ENCODE data around the gene BNC2.
A peak's percentile ranks its signal among the peaks of the same experiment; 100 is the strongest.

Gene BNC2

DNA sequence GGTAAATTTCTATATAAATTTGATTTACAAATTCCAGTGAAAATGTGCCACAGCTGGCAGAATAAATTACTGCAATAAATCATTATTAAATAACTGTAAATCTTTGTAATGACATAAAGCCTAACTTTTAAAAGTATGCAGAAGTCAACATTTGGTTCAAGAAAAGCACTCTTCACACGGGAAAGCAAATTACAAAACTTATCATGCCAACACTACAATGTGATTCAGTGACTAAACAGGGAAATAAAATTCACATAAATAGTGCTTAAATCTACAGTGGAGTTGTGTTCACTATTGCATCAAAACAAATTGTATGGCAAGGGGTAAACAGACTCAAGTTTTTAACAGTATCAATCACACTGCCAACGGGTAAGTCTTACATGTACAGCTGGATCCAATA lies 117.2 kb downstream of the BNC2 start:
- no peak for DNase-seq

DNA sequence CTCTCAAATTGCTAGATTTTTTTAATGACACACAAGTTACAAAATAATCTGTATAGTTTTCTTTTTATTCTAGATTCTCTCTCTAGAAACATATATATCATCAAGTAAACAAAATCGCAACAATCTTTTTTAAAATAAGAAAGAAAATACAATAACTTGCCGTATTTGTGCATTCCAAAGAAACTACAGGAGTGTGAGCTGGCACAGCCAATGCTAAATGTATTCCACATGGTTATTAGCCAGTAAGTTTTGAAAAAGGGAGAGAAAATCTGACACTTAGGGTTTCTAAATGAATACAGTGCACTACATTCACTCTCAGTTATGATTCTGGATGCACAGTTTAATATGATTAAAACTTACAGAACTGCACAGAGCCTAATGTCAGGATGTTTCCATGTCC lies 117.9 kb downstream of the BNC2 start:
- peak; percentile 7 for DNase-seq

DNA sequence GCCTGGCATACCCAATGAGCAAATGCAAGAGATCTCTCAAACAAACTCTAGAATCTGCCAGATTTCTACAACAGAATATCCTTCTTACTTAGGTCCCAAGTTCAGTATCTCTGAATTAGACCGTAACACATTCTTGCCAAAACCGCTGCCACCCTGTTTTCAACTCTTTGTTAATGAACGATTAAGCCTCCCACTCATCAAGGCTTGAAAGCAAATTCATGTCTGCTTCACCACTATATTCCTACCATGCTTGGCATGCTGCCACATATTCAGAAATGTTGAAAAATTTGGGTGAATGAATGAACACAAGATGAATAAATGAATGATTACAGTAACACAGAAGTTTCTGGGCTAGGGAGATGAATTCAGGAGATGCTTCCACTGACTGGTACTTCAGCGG lies 119.9 kb downstream of the BNC2 start:
- DNase-seq: no peak

DNA sequence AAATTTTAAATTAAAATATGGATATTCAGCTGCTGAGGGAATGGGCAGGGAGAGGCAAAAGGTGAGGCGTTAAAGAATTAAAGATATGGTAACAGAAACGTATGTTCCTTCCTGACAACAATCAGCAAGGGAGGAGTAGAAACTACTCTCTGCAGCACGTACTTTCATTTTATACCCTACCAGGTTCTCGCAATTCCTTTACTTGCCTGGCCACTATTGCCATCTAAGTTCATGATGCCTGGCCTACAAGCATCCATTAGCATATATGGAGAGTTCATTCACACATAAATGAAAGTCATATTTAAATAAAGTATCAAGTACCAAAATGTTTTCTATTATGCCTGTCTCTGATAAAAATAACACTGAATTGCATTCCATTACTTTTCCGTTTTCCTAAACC lies 125.1 kb downstream of the BNC2 start:
- no peak for DNase-seq

DNA sequence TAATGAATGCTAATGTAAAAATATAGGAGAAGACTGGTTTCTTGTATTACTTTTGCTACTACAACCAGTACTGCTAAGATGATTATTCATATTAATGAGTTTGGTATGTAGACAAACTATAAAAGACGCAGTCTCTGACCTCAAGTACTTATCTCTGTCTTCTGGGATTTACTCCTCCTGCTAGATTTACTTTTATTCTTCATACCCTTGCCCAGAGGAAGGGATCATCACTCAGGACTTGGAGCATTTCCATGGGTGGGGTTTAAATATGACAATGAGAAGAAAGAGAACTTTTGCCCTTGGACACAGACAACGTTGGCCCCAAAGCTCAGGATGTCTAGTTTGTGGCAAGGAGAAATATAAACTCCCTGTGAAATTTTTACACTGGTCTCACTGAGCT lies 126.1 kb downstream of the BNC2 start:
- peak; percentile 30 for DNase-seq

DNA sequence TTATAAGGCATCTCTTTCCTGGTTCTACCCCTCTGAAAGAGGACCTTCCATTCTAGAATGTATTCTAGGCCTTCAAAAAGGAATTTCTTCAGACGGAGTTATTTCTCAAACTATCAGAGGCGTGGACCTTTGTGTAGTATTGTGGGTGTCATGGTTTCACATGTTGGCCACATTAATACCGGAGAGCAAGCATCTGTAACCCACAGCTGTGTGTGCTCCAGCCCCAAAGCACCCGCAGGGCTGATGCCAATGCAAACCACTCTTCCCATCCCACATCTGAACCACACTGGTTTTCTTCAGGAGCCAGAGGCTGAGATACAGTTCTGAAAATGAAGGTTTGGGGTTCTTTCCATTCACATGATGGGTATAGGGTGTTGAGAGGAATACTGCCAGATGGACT lies 127.1 kb downstream of the BNC2 start:
- no peak for DNase-seq

DNA sequence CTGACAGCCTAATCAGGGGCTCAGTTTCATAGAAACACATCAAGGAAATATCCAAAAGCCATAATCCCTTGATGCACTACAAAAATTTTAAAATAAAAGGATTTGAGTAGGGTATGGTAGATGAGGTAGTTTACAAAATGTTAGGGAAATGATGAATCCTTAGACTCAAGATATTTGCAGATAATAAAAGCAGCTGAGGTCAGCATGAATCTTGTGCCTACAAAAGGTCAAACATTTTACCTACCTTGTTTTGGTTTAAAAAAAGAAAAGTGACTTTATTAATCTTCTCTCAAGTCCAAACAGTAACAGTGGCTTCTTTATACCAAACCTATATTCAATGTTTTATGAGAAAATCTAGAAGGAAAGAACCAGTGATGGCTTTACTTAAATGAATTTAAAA lies 135.5 kb downstream of the BNC2 start:
- no peak for DNase-seq

DNA sequence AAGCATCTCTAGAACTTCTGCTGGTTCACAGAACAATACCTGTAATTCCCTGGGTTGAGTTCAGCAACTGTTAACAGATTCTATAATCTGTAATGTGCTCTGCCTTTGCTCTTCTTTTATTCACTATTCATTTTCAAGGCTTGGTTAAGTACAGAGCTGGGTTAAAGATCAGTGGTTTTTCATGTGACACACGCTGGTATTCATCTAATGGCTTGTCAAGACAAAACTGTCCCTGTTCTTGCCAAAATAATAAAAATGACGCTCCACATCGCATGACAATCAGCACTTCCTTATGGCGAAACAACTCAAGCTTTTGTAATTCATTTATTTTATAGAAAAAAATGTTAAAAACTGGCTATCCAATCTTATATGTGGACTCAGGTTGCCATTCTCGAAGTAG lies 137.9 kb downstream of the BNC2 start:
- no peak for DNase-seq

DNA sequence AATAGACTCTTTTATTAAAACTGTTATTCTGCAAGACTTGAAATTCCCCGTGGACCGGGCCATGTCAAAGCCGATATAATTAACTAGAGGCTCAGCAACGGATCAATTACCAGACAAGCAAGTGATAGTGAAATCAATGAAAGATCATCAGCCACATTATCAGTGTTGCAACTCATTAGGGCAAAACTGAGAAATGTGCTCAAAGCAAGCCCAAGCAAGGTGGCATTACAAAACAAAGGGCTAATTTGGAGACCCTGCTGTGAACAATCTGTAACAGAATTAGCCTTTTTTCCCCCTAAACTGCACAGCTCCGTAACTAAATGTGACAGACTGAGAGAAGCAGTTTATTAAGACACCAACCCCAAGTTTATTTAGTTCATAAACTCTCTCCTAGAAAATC lies 140.3 kb downstream of the BNC2 start:
- DNase-seq: no peak

DNA sequence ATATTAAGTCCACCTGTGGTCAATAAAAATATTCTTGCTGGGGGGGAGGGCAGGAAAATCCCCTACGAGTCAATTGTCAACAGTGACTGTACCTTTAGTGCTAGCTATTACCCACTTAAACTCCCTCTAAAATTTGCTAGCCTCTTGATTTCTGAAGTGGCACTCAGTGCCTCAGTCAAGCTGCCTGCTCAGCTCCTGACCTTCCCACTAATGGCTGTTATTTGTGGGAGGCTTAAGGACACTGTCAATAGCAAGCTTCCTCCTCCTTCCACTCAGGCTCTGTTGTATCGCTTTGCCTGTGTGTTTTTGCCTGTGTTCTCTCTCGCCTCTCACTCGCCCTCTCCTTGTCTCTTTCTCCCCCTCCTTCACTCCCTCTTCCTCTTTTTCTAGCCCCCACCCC lies 140.8 kb downstream of the BNC2 start:
- no peak for DNase-seq

DNA sequence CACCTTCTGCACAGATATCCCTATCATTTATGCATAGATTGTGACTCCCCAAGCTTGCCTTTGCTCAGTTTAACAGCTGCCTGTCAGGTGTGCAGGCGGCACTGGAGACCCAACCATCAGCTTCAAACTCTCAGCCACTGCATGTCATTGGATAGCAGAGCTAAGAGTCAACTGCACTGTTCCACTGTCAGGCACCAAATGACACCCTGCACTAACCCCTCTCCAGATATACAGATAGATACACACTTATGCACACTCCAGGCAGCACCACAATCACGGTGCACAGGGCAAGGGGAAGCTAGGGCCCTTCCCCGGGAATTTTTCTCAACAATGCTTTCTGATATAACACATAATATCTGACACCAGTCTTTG lies 142.3 kb downstream of the BNC2 start:
- no peak for DNase-seq

DNA sequence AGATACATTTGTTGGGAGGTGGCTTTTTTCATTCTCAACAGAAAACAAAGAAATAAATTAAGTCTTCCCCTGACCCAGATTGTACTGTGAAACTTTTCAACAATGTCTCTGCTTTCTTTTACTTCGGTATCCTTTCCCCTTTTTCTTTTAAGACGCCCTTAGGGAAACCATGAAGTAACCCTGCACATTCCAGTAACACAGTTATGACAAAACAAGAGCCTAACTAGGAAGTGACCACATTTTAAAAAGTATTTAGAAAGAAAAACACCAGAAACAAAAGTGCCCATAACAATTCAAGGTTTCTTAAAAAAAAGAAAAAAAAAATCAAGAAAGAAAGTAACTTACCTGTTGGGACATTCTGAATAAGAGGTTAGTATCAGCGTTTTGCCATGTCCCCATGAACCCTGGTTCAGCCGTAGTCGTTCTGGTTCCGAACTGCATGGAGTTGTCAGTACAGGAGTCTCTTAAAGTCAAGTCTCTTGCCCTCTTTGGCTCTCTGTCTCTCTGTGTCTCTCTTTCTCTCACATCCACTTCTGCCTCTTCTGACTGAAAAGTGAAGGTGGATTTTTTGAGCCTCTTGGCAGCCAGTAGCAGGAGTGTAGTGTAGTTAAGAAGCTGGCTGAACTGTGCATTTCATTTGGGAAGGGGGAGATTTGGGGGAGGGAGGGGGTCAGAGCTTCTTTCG lies 142.9 kb downstream of the BNC2 start:
- DNase-seq: peak; percentile 18

DNA sequence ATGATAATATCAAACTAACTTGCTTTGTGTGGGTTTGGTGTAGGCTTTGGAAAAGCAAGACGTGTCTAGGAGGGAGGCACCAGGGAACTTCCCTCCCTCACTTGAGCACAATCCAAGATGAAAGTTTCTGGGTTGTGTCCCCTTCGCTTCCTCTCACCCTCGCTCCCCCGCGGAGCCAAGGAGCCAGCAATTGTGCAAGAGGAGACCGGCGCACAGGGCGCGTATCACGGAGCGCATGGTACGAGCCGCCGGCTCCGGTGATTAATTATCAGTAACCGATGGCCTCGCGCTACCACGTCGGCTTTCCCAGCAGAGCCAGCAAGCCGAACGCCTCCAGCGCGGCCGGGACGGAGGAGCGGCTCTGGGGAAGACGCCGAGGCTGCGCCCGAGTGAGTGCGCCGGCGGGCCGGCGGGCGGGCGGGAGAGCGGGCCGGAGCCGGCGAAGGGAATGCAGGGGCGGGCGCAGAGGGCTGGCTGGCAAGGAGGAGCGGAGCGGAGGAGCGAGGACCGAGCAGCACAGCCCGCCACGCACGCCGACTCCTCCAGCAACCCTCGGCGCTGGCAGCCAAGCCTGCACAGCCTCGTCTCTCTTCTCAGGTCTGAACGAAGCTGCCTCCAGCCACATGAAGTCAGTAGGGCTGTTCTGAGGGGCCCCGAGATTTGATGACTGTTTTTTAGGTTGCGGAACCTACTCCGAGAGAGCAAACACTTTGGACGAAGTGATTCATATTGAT lies 143.6 kb downstream of the BNC2 start:
- DNase-seq: peak; percentile 90

DNA sequence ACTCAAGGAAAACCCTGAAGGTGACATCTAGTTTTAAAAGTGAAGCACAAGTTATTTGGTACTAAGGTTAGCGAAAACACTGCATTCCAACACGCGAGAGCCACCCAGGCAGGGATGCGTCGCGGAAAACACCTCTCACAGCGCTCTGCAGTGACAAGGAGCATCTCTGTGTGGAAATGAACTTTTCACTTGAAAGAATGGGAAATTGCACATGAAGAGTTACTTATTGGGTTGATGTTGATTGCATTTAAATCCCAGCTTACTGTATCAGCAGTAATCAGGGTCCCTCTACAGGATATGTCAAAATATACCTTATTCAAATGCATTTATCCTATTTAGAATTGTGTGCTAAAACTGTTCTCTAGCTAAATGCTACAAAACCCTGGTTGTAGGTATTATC lies 144.4 kb downstream of the BNC2 start:
- peak; percentile 47 for DNase-seq

DNA sequence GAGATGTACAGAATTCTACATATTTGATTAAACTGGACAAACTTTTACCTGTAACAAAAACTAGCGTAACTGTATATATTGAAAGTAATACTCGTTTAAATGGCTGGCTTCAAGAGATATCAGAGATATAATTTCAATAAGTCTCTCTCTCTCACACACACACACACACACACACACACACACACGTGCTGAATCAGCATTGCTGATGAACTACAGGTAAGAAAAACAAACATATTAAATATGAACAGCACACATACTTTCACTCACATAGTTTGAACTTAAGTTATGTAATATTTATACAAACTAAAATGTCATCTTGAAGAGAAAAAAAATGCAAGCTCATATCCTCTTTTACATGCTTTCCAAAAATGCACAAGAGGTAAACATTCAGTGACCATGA lies 145.4 kb downstream of the BNC2 start:
- no peak for DNase-seq

DNA sequence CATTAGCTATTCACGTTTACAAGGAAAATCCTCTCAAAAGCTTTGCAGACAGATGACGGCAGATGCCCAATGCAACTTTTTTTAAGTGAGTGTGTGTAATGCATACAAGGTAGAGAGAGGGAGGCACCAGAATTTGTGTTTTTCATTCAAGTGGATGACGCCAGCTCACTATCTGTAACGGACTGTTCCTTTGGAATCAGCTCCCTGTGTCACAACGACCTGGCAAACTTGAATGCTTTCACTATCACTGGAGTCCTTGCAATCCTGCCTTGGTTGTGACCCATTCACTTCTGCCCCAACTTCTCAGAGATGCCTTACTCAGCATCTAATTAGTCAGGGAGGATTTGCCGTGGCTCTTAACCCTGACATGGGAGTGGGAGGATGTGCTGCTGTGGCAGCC lies 148.5 kb downstream of the BNC2 start:
- DNase-seq: peak; percentile 72

DNA sequence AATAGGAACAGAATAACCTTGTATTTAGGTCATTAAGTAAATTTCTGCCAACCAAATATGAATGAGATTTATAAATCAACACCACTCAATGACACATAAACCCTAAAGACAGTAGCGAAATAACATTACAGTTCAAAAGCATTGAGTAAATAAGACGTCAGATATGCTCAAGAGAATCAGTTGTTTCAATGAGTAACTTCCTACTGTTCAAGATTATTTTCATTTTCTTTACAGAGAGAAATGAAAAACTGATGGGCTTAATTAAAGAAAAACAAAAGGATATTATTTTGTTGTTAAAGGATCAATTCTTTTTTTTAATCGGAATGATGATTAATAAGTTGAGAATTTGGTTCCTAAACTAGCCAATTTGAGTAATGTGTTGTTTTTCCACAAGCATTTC lies 150.1 kb downstream of the BNC2 start:
- DNase-seq: no peak

DNA sequence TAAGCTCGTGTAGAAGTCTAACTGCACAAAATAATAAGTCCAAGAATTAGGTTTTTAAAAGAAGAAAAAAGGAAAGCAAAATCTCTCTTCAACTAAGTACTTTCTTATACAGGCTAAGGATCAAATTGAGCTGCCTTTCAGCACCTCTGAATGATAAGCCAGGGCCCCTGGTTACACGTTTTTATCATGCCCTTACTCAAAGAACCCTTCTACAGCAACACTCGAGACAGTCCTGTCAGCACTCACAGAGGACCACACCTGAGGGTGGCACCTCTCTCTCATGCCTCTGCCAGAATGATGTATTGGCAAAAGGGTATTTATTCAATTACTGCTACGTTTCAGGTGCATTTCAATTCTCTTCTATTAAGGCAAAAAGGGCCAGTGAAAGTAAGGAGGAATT lies 150.5 kb downstream of the BNC2 start:
- no peak for DNase-seq

DNA sequence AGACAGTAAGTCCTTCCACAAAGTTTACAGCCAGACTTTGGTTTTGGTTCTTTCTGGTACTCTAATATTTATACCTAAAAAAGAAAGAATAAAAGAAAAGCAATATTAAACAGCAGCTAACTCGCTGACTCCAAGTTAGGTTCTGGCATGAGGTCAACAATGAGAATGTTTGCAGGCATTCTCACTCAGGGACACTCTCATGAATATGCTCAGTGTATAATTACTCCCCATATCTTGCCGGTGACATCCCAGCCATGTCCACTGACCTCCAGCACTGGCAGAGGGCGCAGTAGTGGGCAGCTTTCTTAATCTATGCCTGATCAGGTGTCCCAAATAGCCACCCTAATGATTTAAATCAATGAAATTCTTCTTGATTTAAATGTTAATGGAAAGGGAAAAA lies 151.5 kb downstream of the BNC2 start:
- DNase-seq: no peak

DNA sequence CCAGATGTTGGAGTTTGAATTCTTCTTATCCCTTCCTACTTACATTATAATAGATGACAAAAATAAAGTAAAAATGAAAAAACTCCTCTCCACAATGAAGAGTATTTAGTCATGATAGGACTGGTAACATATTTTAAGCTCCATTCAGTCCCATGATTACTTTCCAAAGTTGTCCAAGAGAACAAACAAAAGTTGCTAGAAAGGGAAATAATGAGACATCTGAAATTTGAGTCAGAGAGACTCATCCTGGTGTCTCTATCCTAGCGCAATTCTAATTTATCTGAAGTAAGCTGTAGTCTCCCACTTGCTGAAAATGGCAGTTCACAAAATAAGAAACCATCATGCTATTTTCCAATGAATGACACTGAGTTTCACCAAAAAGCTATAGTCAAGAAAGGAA lies 152.2 kb downstream of the BNC2 start:
- no peak for DNase-seq

DNA sequence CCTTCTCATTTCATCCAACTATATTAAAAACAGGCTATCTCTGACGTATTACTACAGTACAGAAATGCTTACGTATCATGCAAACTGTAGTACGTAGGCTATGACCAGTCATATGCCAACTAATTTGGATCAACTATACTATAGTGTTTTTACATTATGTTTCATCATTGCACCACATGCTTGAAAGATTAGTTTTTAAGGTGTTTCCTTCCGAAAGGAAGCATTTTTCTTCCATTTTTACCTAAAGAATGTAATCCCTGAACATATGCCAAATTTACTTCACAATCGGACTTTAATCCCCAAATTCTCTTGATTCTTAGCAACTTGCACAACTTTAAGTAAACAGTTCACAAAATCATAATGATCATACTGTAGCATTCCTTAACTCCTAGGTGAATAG lies 153.9 kb downstream of the BNC2 start:
- no peak for DNase-seq

DNA sequence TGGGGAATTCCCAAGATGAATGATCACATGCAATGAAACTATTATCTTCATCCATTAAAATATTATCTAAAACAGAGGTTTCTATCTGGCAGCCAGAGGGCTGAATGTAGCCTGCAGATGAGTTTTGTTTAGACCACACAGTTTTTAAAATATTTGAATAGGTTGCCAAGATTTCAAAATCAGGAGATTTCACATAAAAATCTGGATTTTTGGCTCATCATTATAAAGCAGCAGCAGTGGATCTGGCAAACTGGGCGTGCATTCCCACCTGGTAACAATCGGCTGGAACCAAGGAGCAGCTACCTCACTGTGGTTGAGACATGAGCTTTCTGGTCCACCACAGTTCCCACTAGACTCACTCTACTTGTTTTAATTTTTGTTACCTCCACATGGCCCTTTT lies 155.1 kb downstream of the BNC2 start:
- peak; percentile 29 for DNase-seq

DNA sequence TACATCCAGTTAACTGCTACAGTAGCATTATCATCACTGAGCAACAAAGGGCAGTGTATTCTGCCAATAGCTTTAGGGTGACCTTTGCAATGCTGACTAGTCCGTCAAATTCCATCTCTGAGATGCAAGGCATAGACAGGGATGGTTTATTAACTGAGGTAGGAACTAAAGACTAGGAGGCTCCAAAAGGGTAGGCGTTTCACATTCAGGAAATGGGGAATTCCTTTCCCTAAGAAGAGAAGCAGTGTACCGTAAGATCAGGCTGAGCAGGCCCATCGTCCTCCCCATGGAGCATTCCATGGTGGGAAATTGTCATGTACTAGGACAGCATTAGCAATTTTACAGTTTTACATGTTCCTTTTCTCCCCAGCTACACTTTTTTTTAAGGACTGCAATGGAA lies 157.7 kb downstream of the BNC2 start:
- no peak for DNase-seq

DNA sequence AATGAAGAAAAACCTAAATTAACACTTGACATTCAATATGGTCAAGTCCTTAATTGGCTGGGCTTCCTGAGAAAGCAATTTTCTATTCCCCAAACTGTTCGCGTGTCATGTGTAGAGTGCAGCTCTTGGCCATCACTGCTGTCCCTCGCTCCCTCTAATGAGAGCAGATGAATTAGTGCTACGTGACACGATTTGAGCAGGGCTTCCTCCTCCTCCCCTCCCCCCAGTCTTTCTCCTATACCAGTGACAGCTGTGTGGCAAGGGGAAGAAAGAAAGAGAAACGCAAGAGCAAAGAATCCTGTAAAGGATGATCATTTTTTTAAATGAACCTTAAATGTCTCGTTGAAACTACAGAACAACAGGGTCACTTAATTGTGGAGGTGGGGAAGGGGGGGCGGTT lies 159.6 kb downstream of the BNC2 start:
- DNase-seq: no peak

DNA sequence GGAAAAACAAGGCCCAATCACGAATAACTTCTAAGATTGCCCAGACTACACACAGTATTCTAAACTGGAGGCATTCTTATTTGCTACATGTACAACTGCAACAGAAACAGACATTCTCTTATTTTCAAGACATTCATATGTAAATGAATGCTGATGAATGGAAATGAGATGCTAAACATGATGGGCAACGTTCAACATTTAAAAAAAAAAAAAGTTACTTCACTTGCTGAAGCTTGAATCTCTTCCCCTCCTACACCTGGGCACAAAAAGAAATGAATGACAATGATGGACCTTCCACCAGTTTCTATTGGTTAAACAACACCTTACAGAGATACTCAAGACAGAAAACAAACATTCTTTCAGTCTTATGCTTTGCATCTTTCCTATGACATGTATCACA lies 160.5 kb downstream of the BNC2 start:
- DNase-seq: no peak

Measured in EL (cell line).